GM21447 (cell line): ENCODE data around the gene GFRA1.

Experiments
- ATAC-seq: cut with Tn5 transposase; IDR thresholded peaks from one replicate; pipeline ENCODE4 v1.9.1; 2021; ENCODE audit not compliant: unreplicated experiment

GFRA1 gene

GRCh38 chr10:116164291-116164690, 108.7 kb downstream of the GFRA1 start:
- no peak for ATAC-seq

DNA sequence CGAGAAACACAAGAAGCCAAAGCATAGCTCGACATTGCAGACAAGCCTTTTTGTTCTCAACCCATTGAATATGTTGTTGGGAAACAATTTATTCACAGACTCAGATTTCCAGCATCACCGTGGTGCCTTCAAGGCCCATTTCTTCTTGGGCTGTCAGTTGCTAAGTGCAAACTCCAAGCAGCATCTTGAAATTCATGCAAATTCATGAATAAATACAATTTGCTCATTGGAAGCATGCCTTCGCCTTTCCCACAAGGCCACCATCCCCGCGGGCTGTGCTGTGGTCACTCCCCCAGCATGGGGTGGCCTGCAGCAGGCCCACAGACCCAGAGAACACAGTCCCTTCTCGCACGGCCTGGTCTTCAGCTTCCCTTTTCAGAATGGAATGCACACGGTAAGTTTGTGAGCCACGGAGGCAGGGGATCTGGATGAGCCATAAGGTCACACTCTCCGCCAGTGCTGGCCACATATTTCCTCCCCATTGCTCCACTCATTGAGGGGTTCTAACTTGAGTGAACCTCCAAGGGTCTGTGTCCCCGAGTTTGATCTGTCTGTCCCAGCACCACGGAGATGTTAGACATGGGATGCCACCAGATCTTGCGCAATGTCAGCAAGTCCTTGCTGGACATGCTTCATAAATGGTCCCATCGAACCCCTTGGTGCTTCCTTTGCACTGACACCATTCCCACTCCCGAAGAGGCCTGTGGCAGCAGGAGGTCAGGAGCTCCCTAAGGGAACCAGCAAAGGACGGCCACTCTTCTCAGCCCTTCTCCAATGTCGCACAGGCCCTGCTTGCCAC, 109.5 kb downstream of the GFRA1 start:
- no peak for ATAC-seq

GRCh38 chr10:116162851-116163250, 110.2 kb downstream of the GFRA1 start:
- ATAC-seq, result no peak

- ATAC-seq, result no peak
These were observed 112.7 kb downstream of the GFRA1 start for GRCh38 chr10:116160271-116160670.

DNA sequence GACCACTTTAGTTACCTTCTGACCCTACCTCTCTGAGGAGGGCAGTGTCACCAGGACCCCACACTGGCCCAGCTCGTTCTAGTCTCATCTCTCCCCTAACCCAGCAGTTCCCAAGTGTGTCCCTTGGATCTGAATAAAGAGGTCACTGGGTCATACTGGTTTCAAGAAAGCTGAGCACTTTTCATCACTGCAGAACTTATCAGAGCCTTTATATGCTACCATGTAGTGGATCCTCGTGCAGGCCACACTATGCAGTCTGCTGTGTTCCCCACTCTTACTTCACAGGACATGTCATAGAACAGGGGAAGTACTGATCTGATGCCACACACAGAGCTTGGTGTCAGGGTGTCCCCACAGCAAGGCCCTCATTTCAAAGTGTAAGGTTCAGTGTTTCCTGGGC, 113.8 kb downstream of the GFRA1 start:
- no peak for ATAC-seq

DNA sequence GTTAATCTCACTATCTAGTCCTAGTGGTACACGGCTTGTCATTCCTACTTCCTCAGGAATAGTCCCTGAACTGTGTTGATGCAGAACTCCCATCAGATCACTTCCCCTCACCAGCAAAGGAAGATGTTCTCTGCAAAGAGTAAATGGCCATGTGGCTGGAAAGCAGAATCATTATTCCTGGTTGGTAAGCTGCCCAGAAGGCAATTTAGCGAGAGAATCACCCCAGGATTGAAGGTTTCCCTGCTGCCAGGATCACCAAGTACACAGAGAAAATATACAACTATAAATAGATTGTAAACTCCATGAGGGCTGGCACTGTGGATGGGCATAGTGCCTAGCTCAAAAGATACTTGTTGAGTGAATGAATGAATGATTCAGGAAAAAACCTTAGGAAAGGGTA, 115.0 kb downstream of the GFRA1 start:
- ATAC-seq, result no peak

DNA sequence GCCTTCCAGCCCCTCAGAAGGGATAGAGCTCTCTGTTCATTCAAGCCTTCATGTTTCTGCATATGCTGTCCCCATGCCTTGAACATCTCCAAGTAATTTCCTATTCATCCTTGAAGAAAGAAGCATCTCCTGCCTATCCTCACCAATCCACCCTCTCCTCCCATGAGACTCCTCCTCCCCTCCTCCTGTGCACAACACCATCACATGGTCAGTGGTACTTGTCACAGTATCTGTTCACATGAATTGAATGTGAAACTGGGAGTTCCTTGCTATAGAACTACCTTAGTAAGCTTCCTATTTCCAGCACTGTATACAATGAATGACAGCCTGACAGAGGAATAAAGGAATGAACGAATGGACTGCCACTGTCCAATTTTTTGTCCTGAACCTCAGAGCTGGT, 115.5 kb downstream of the GFRA1 start:
- no peak for ATAC-seq

DNA sequence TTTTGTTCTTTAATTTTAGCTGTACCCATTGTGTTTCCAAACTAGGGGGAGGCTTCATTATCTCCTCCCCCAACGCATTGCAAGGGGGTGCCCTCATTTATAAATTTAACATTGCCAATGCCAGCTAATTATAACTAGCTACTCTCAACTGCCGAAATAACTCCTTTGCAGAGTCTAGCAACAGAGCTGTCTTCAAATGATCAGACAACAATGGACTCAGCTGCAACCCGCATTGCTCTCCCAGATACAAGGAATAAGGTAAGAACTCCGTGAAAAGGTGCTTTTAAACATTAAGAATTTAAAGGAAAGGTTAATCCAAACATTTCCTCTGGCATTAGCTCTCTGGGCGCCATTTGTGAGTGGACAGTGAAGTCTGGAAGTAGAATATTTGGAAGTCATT, 116.2 kb downstream of the GFRA1 start:
- ATAC-seq, result no peak

DNA sequence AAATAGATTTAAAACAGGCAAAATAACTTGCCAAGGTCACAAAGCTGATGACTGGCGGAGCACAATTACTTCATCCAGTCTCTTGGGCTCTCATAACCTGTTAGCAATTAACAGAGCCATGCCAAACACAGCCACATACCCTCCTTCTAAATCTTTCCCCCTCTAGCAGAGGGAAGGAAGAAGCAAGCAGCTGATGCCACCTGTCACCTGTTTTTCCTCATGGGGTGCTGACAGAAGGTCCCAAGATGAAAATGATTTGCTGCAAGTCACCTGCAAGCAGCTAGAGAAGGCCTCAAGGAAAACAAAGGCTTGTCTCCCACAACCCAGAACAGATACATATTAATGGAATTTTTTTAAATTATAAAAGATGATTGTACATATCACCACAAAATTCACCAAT, 117.8 kb downstream of the GFRA1 start:
- no peak for ATAC-seq

DNA sequence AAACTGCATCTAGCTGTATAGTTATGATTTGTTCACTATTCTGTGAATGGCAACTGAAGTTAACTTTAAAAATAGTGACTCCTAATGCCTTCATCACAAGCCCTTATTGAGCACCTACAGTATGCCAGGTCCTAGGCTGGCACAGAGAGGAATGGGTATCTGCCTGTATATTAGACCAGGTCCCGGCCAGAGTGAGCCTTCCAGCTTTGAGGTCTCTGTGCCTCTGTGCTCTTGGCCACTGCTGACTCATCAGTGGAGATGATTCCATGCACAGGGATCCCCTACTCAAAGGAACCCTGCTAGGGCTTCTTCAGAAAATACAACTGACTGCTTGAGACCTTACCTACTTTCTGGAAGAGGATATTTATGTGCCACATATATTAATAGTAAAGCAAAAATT, 118.4 kb downstream of the GFRA1 start:
- no peak for ATAC-seq

GRCh38 chr10:116151076-116151475, 121.9 kb downstream of the GFRA1 start:
- no peak for ATAC-seq

- no peak for ATAC-seq
These were observed 122.4 kb downstream of the GFRA1 start for GRCh38 chr10:116150606-116151005.

- ATAC-seq, result no peak
These were observed 125.7 kb downstream of the GFRA1 start for GRCh38 chr10:116147147-116147905.

DNA sequence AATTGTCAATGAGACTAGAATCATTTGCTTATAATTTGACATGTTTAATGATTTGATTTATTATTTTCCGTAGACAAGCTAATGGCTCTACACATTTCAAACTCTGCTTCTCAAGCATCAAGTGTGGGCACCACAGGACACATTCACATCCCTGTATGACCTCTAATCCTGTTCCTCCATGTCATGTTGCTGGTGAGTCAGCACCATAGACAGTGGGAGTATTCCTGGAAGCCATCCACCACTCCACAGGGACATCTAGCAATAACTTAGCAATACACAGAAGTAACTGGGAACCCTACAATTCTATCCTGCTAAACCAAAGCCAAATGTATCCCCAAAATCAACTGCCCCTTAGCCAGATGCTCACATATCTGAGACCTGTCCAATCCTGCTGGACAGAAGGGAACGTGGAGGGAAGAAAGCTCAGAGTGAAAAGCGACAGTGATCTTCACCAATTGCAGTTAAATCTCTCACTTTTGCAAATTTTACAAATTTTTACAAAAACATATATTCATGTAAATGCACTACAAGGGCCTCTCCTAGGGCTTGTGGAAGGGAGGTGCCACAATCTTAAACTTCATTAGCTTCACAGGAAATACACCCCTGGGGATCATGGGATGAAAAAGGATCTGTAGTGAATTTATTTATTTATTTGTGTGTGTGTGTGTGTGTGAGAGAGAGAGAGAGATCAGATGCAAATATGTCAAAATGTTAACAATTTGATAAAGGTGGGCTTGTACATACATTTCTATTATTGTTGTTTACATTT, 126.5 kb downstream of the GFRA1 start:
- ATAC-seq, result no peak

DNA sequence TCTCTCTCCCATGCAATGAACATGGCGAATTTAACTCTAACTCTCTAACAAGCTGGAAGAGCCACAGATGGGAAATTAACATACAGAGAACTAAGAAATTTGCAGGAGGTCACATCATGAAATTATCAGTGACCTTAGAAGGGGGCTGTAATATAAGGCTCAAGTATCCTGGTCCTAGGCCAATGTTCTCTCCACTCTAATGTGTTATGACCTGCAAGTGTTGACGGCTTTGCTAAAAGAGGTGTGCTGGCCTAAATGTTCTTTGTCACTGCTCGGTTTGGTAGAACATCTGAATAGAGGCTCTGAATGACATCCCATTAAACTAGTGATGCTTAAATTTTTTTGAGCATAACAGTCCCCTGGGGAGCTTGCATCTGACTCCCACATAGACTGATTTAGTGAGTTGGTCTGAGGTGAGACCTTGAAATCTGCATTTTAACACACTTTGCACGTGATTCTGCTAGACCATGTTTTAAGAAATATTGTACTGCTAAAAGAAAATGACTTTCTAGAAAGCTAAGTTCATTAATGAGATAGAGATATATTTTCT, 129.3 kb downstream of the GFRA1 start:
- ATAC-seq, result no peak

DNA sequence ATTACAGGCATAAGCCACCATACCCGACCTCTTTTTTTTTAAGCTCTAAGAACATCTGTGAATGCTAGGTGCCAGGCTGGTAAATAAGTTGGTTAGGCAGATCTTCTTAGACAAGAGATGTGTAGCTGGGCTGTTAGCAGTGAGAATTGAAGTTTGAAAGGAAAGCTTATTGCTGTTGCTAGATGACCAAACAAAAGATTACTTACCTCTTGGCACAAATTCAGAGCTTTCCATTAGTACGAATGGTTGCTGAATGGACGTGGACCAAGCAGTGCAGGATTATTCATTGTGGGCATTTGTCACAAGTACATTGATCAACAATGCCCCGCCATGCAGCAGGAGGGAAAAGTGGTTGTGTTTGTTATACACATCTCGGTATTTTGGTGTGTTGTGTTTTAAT, 131.2 kb downstream of the GFRA1 start:
- no peak for ATAC-seq

- no peak for ATAC-seq
These were observed 131.8 kb downstream of the GFRA1 start for GRCh38 chr10:116141246-116141645.

DNA sequence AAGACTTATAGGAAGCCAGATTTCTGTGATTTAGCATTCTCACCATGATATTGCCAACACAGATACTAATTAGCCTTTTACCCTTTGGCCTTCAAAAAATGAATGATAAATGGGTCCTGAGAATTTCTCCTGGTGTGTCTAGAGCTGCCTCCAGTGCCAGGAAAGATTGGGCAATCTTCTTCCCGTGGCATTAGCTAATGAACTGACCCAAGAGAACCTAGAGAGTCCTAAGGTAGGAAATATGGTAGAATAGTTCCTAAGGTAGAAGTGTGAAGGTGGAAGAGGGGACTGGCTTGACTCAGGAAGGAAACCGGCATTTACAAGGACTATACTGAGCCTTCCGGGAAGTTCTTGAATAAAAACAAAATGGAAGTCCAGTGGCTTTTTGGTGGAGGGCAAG, 133.1 kb downstream of the GFRA1 start:
- no peak for ATAC-seq

DNA sequence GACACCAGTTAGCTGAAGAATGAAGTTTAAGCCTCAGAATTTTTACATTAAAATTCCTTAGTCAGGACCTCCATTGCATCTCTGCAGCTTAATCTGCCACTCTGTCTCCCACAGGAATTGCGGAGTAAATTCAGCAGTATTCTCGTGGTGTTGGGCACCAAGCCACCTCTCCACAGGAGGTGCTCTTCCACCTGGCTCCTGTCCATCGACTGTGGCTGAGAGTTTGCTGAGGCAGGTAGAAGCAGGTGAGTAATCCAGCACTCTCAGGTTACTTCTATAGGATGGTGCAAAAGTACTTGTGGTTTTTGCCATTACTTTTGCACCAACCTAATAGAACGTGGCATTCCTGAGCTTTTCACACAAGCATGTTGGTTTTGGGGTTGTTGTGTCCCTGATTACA, 134.1 kb downstream of the GFRA1 start:
- no peak for ATAC-seq

- ATAC-seq, result no peak
These were observed 136.7 kb downstream of the GFRA1 start for GRCh38 chr10:116136261-116136660.

GRCh38 chr10:116134322-116134721, 138.7 kb downstream of the GFRA1 start:
- no peak for ATAC-seq
